Measurements from ENCODE around the gene RSAD1. TPM values are rescaled to one million over a fixed set of nuclear protein-coding genes. Genes with fewer than 3 reads are reported as not detected.
A peak's percentile ranks its signal among the peaks of the same experiment; 100 is the strongest.

RSAD1 gene
- total RNA-seq (33.1 and 35.5 TPM in 2 replicates), polyA plus RNA-seq (18.4 and 20.3 TPM in 2 replicates), polyA minus RNA-seq (19.3 and 21.8 TPM in 2 replicates), Bru-seq, nascent RNA (percentile 66 among the genes with signal in this experiment), BruChase-seq, experiment 1, labeled RNA remaining after a 6-hour chase (percentile 87 among the genes with signal in this experiment), BruChase-seq, experiment 2, labeled RNA remaining after a 2-hour chase (percentile 92 among the genes with signal in this experiment)
- 17.4 and 20.6 TPM in 2 replicates for polyA plus RNA-seq (2011; cell fraction: cytosol; rRNA removed)
- 72.3 and 76.6 TPM in 2 replicates for polyA plus RNA-seq (2011; cell fraction: nucleus; rRNA removed)
- polyA plus RNA-seq (2012), result 26.9 and 29.4 TPM in 2 replicates
- polyA minus RNA-seq (2011; cell fraction: cytosol; rRNA and poly(A)+ RNA removed), result 10.4 TPM
- 17.6 and 19.7 TPM in 2 replicates for polyA minus RNA-seq (2011; cell fraction: nucleus; rRNA and poly(A)+ RNA removed)
- long read RNA-seq, transcript RSAD1-201 (9 exons, 2,528 nt), result major isoform, 28 of 47 reads
- long read RNA-seq, partial matches to known transcripts, result 13 of 47 reads
- long read RNA-seq, other reads (novel, unspliced or antisense), result 6 of 47 reads

GRCh38 chr17:50478391-50479381 is at the start of gene RSAD1:
RSAD1 (plus strand) TSS chr17:50478860; CDS start chr17:50478885, 25 bp downstream.
- intact Hi-C loops (cut with micrococcal nuclease), result loop anchor here (1.0 to 2.0 kb wide), 4 partner anchors 52 to 278 kb away; partner anchors contain the start of genes ACSF2 and LRRC59
- Histone ChIP-seq H3K27ac (ENCODE audit: insufficient read depth, low read depth, low read length) (peak within 1 kb of the TSS; percentile 39), H4K20me1 (replicated peaks; ENCODE audit: control insufficient read depth, extremely low read depth, insufficient read depth, low read length) (no peaks in the 10 kb centered on the region), H3K4me1 (ENCODE audit: control insufficient read depth, extremely low read depth, insufficient read depth, low read length) (peaks cover 20% of the 10 kb centered on the region), H3K27me3 (ENCODE audit: control insufficient read depth in 2 of 2, insufficient read depth in 2 of 2, low read length in 2 of 2) (peaks cover 7 to 17% of the 10 kb centered on the region in 2 experiments), H3K79me2 (ENCODE audit: control insufficient read depth, insufficient read depth, low read length) (peaks cover 8% of the 10 kb centered on the region), H3K9me3 (replicated peaks; ENCODE audit: control insufficient read depth, insufficient read depth, low read length) (no peaks in the 10 kb centered on the region), H3K9me1 (replicated peaks; ENCODE audit: control insufficient read depth, extremely low read depth, insufficient read depth, low read length) (no peaks in the 10 kb centered on the region), H3K4me3 (replicated peaks in 1 of 3; ENCODE audit: insufficient read depth in 1 of 3, low read depth in 1 of 3, low read length in 3 of 3) (peak within 1 kb of the TSS; percentile 58 to 85 (median 79)), H2AFZ (ENCODE audit: low read depth, low read length) (peak within 1 kb of the TSS; percentile 50), H3K9ac (replicated peaks; ENCODE audit: extremely low read depth, insufficient read depth, low read length) (peak within 1 kb of the TSS; percentile 76), H3K36me3 (ENCODE audit: control insufficient read depth in 2 of 2, extremely low read depth in 1 of 2, insufficient read depth in 2 of 2, low read length in 2 of 2) (peaks cover 2 to 3% of the 10 kb centered on the region in 2 experiments), H3K4me2 (ENCODE audit: insufficient read depth, low read length) (peak within 1 kb of the TSS; percentile 95)
- CTCF ChIA-PET, result interaction anchor here (0.6 to 2.4 kb wide), 28 partner anchors 8 to 365 kb away, joined by 3 to 44 read pairs (median 4); partner anchors contain the start of genes CHAD, LRRC59 and XYLT2
- TSS peak; percentile 40 for BruUV-seq (replicated peaks)
- dilution Hi-C loops (cut with MboI; ENCODE audit: extremely low pct_ligation_motif_present, low sequenced_read_pairs), result no loop called here
- TF ChIP-seq GATA2 (IDR thresholded peaks at IDR 0.05; ENCODE audit: insufficient read depth, insufficient read length, low read depth, low read length) (no peak), POLR2AphosphoS5 (IDR thresholded peaks at IDR 0.05; ENCODE audit: insufficient read depth, low read depth, low read length) (peak; percentile 97), MYC (IDR thresholded peaks at IDR 0.05; ENCODE audit: low read depth, low read length) (no peak), JUN (IDR thresholded peaks at IDR 0.05; ENCODE audit: borderline replicate concordance, insufficient read depth, insufficient read length, low read depth) (no peak), EZH2 (IDR thresholded peaks at IDR 0.05; ENCODE audit: borderline replicate concordance, low read depth, low read length, severe bottlenecking) (no peak), POLR2A (IDR thresholded peaks at IDR 0.05; ENCODE audit: low read depth, low read length) (peak; percentile 94), CTCF (IDR thresholded peaks at IDR 0.05; ENCODE audit: extremely low read depth in 1 of 2, insufficient read depth in 1 of 2, low read depth in 1 of 2, low read length in 2 of 2) (peak; percentile 77 to 88), FOS (IDR thresholded peaks at IDR 0.05; ENCODE audit: borderline replicate concordance, insufficient read depth, low read length) (no peak)
- TF ChIP-seq, protein P1, sequence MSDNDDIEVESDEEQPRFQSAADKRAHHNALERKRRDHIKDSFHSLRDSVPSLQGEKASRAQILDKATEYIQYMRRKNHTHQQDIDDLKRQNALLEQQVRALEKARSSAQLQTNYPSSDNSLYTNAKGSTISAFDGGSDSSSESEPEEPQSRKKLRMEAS (IDR thresholded peaks at IDR 0.05; ENCODE audit: insufficient read depth, insufficient read length), result no peak
- peak; percentile 88 for DNase-seq (ENCODE audit: low read depth, low spot score)
- peak; percentile 89 for FAIRE-seq
- POLR2A ChIA-PET, result interaction anchor here (2.1 kb wide), 1 partner anchor 81 kb away, joined by 8 read pairs; the partner anchor contains the start of gene LRRC59
